GM12892 (cell line): Measurements from ENCODE around the gene ADCK2. TPM values are rescaled to one million over a fixed set of nuclear protein-coding genes. Genes with fewer than 3 reads are reported as not detected.
A peak's percentile ranks its signal among the peaks of the same experiment; 100 is the strongest.
"Not testable (repeated sequence)": the region's sequence is repeated elsewhere in the genome, so short reads cannot be mapped to it uniquely, and the experiment has no call there.

ENCODE experiments used
- DNase-seq: peaks from one replicate; pipeline ENCODE4 v3.0.0; 2011; ENCODE audit not compliant: insufficient read length
- FAIRE-seq: peaks from 2 replicates; lab custom pipeline; 2011; peaks lifted over from hg19 to GRCh38; lab: Jason Lieb, UNC
- POLR2A ChIP-seq: IDR thresholded peaks from 2 replicates; pipeline ENCODE4 v1.6.1; 2011; ENCODE audit warnings: low read depth, low read length, control low read depth
- POLR2AphosphoS5 ChIP-seq: IDR thresholded peaks from 2 replicates; pipeline ENCODE4 v1.6.1; 2011; ENCODE audit warnings: low read depth, low read length, control low read depth
- TAF1 ChIP-seq: IDR thresholded peaks from 2 replicates; pipeline ENCODE4 v1.6.1; 2011; ENCODE audit warnings: low read depth, mild to moderate bottlenecking, control low read depth, low read length, borderline replicate concordance
- polyA plus RNA-seq: library from polyadenylated mRNA; unstranded; fragments of >200 nt; gene quantifications from one replicate; pipeline ENCODE4 v1.2.1, GENCODE V29; 2012; ENCODE audit warnings: missing spikeins, inconsistent platforms; ENCODE audit not compliant: missing spikeins

ADCK2 gene, protein sequence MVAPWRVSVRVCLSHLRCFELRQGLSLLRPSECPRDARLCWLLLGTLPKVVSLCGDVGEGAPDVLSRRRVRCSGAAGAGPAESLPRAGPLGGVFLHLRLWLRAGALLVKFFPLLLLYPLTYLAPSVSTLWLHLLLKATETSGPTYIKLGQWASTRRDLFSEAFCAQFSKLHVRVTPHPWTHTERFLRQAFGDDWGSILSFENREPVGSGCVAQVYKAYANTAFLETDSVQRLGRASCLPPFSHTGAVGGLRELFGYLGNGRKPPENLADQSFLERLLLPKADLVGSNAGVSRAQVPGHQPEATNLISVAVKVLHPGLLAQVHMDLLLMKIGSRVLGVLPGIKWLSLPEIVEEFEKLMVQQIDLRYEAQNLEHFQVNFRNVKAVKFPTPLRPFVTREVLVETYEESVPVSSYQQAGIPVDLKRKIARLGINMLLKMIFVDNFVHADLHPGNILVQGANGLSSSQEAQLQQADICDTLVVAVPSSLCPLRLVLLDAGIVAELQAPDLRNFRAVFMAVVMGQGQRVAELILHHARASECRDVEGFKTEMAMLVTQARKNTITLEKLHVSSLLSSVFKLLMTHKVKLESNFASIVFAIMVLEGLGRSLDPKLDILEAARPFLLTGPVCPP
- 12.2 TPM for polyA plus RNA-seq

DNA sequence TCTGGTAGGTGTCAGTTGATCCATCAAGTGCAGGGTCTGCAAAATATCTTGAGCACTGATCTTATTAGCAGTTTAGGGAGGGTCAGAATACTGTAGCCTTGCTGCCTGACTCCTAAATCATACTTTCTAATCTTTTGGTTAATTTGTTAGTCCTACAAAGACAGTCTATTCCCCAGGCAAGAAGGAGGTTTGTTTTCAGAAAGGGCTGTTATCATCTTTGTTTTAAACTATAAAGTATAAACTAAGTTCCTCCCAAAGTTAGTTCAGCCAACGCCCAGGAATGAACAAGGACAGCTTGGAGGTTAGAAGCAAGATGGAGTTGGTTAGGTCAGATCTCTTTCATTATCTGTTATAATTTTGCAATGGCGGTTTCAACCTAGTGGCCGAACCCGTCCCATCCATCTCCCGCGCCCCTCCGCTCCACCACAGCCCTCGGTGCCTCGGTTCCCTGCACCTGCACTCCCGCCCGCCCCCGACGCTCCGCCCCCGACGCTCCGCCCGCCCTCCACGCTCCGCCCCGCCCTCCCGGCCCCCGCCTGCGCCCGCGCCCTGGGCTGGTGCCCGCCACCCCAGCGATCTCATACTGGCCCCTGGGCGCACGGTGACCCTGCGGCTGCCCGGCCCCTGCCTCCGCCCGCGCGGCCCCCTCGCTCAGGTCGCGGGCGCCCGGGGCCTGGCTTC lies at the start of gene ADCK2:
Gene ADCK2 (plus strand): TSS at position 564 of the 681 bp plus-strand sequence. CDS start 386 bp downstream, outside the sequence.
- FAIRE-seq (no peak), DNase-seq (peak; percentile 90)
- TF ChIP-seq TAF1 (no peak), POLR2A (no peak), POLR2AphosphoS5 (no peak)

DNA sequence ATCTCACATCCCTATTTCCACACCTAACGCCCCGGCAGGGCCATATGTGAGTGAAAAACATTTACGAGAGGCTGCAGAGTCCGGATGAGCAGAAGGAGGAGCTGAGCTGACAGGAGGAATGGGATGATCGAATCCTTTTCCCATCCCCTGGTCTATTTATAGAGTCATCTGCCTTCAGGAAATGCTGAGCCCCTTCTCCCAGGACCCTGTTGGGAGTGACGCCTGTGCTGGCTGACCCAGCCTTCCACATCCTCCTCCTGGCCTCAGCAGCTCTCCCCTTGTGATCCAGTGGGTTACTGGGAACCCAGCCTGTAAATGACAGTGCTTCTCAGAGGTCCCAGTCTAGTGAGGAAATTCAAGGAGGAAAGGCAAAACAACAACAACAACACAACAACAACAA lies 48.8 kb upstream of the ADCK2 start:
- DNase-seq: no peak

DNA sequence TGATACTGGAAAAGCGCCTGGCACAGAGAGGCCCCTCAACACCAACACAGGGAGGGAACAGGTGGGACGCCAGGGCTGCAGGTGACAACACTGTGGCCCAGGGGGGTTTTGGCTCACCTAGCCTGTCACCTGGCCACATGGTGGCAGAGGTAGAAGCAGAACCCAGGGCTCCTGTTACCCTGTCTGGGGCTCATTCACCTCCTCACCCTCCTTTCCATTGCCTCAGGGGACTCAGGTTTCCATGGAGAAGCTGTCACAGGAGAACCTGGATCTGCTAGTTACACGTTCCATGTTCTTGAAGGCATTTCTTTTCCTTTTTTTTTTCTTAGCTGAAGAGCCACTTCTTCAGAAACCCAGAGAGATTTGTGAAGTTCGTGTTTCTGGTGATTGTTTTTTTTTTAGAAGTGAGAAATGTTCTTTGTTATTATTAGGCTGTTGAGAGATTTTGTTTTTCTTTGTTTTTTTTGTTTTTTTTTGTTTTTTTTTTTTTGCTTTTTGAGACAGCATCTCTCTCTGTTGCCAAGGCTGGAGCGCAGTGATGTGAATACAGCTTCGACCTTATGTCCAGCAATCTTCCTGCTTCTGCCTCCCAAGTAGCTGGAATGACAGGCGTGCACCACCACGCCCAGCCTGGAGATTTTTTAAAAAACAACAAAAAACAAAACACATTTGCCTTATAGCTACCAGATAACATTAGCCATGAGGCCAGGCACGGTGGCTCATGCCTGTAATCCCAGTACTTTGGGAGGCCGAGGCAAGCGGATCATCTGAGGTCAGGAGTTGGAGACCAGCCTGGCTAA lies 48.2 kb upstream of the ADCK2 start:
- DNase-seq (no peak), FAIRE-seq (no peak)
- TF ChIP-seq TAF1: no peak
- TF ChIP-seq POLR2A: no peak
- TF ChIP-seq POLR2AphosphoS5: no peak

More for the DNA sequence above, 48.8 kb upstream of the ADCK2 start:
- FAIRE-seq: no peak
- TF ChIP-seq POLR2AphosphoS5 (no peak), TAF1 (no peak), POLR2A (no peak)

DNA sequence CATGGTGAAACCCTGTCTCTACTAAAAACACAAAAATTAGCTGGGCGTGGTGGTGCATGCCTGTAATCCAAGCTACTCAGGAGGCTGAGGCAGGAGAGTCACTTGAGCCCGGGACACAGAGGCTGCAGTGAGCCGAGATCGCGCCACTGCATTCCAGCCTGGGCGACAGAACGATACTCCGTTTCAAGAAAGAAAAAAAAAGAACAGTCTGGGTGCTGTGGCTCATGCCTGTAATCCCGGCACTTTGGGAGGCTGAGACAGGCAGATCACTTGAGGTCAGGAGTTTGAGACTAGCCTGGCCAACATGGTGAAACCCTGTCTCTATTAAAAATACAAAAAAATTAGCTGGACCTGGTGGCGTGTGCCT lies 47.6 kb upstream of the ADCK2 start:
- not testable (repeated sequence) for DNase-seq, FAIRE-seq

GRCh38 chr7:140625908-140626868 lies 46.6 kb upstream of the ADCK2 start:
- DNase-seq (no peak), FAIRE-seq (no peak)

DNA sequence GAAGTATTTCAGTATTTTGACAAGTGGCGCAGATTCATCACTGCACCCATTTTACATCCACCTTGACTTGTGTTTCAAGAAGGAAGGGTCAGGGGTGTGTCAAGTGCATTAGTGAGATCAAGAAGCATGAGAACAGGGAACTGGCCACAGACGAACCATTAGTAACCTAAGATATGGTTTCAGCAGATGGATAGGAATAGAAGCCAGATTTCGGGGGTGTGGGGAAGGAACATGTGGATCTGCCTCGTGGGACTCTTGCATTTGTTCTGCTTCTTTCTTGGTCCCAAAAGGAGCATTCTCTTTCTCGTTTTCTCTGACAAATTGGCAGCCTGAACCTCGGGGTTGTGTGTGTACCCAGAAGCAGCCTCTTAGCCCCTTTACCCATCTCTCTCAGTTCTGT lies 41.7 kb upstream of the ADCK2 start:
- FAIRE-seq (no peak), DNase-seq (no peak)
- no peak for TF ChIP-seq TAF1
- TF ChIP-seq POLR2A: no peak
- no peak for TF ChIP-seq POLR2AphosphoS5

More at GRCh38 chr7:140625908-140626868, 46.6 kb upstream of the ADCK2 start:
- no peak for TF ChIP-seq TAF1

DNA sequence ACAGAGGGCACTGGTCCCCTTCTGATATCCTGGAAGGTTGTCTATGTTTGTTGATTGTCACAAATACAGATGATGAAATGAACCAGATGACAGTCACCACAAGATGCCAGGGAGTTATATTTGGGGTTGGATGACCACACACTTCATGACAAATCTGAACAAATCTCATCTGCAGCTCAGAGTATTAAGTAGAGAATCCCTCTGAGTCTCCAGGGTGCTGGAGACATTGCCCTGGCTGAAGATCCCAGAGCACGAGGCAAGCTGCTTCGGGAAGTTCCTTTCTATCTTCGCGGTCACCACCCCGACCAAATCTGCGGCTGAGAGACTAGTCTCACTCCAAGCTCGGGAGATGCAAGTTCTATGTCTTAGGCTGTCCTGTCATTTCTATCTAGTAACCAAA lies 41.1 kb upstream of the ADCK2 start:
- no peak for DNase-seq
- TF ChIP-seq POLR2A (no peak), POLR2AphosphoS5 (no peak), TAF1 (no peak)
- no peak for FAIRE-seq

GRCh38 chr7:140635345-140635744 lies 37.4 kb upstream of the ADCK2 start:
- no peak for FAIRE-seq
- TF ChIP-seq POLR2AphosphoS5 (no peak), POLR2A (no peak), TAF1 (no peak)
- DNase-seq: no peak

- no peak for FAIRE-seq
Measured at GRCh38 chr7:140635816-140636215, 36.9 kb upstream of the ADCK2 start.

GRCh38 chr7:140637400-140637799 lies 35.3 kb upstream of the ADCK2 start:
- DNase-seq (no peak), FAIRE-seq (no peak)
- TF ChIP-seq POLR2AphosphoS5: no peak
- TF ChIP-seq TAF1: no peak
- no peak for TF ChIP-seq POLR2A

More at GRCh38 chr7:140635816-140636215, 36.9 kb upstream of the ADCK2 start:
- no peak for TF ChIP-seq TAF1
- TF ChIP-seq POLR2A: no peak
- no peak for TF ChIP-seq POLR2AphosphoS5
- no peak for DNase-seq

- no peak for DNase-seq
- no peak for FAIRE-seq
- TF ChIP-seq POLR2AphosphoS5 (no peak), POLR2A (no peak), TAF1 (no peak)
Measured at GRCh38 chr7:140638173-140638791, 34.5 kb upstream of the ADCK2 start.
